ENCODE results near the gene IGSF23.
"Not testable (repeated sequence)": the region's sequence is repeated elsewhere in the genome, so short reads cannot be mapped to it uniquely, and the experiment has no call there.

Gene IGSF23

GRCh38 chr19:44666852-44667556, 53.6 kb downstream of the IGSF23 start:
- DNase-seq (ENCODE audit: low spot score) = no peak

- DNase-seq (ENCODE audit: low spot score) = no peak
These were observed 55.8 kb downstream of the IGSF23 start for GRCh38 chr19:44668985-44669764.

GRCh38 chr19:44670027-44670426, 56.7 kb downstream of the IGSF23 start:
- DNase-seq (ENCODE audit: low spot score) = not testable (repeated sequence)

GRCh38 chr19:44671400-44671799, 58.0 kb downstream of the IGSF23 start, which contains the start of gene CEACAM19:
CEACAM19 (plus strand) TSS chr19:44671482; CDS start chr19:44671932, 450 bp downstream.
- DNase-seq (ENCODE audit: low spot score) = no peak

- no peak for DNase-seq (ENCODE audit: low spot score)
These were observed 58.9 kb downstream of the IGSF23 start for GRCh38 chr19:44672226-44672625.

- DNase-seq (ENCODE audit: low spot score) = no peak
These were observed 60.1 kb downstream of the IGSF23 start for GRCh38 chr19:44673510-44673909.

GRCh38 chr19:44675521-44675920, 62.2 kb downstream of the IGSF23 start:
- DNase-seq (ENCODE audit: low spot score) = no peak

GRCh38 chr19:44677019-44677811, 63.9 kb downstream of the IGSF23 start:
- DNase-seq (ENCODE audit: low spot score) = no peak

GRCh38 chr19:44680536-44680935, 67.2 kb downstream of the IGSF23 start:
- no peak for DNase-seq (ENCODE audit: low spot score)

GRCh38 chr19:44681992-44682790, 68.8 kb downstream of the IGSF23 start:
- no peak for DNase-seq (ENCODE audit: low spot score)

- DNase-seq (ENCODE audit: low spot score) = no peak
These were observed 69.4 kb downstream of the IGSF23 start for GRCh38 chr19:44682807-44683206.

GRCh38 chr19:44683434-44684210, 70.3 kb downstream of the IGSF23 start:
- no peak for DNase-seq (ENCODE audit: low spot score)

- DNase-seq (ENCODE audit: low spot score) = not testable (repeated sequence)
These were observed 71.0 kb downstream of the IGSF23 start for GRCh38 chr19:44684396-44684795.

GRCh38 chr19:44684892-44685863, 71.8 kb downstream of the IGSF23 start:
- DNase-seq (ENCODE audit: low spot score) = no peak

GRCh38 chr19:44685877-44686276, 72.5 kb downstream of the IGSF23 start:
- no peak for DNase-seq (ENCODE audit: low spot score)

All from CD4-positive, alpha-beta T cell treated with Interleukin-15 for 4 hours (primary cell).